ENCODE results near the gene SLC9A6.
"Not testable (repeated sequence)": the region's sequence is repeated elsewhere in the genome, so short reads cannot be mapped to it uniquely, and the experiment has no call there.

The SLC9A6 gene

GRCh38 chrX:136076942-136077341 lies 91.7 kb downstream of the SLC9A6 start:
- no peak for TF ChIP-seq CTCF (IDR thresholded peaks at IDR 0.05; ENCODE audit: borderline replicate concordance, insufficient read depth, low read depth, low read length)
- H3K4me3 ChIP-seq (ENCODE audit: low read depth, low read length) = no peak overlapping the region

GRCh38 chrX:136080766-136081165 lies 95.5 kb downstream of the SLC9A6 start:
- TF ChIP-seq CTCF (IDR thresholded peaks at IDR 0.05; ENCODE audit: borderline replicate concordance, insufficient read depth, low read depth, low read length) = no peak

DNA sequence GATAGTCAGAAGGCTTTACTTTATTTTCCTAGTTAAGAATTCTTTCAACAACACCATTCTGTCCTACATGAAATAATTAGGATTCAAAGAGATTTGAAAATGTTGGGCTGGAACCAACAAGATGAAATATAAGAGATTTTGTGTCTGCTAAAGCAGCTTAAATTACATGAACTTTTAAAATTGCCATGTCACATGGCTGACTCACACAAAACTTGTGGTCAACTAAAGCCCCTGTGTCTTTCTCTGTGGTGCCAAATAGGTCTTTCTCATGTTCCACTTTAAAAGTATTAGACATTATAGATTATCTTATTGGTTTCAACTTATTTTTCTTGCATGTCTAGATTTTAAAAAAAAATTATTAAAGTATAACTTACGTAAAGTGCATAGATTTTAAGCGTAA lies 101.3 kb downstream of the SLC9A6 start:
- TF ChIP-seq CTCF (IDR thresholded peaks at IDR 0.05; ENCODE audit: borderline replicate concordance, insufficient read depth, low read depth, low read length) = no peak
- no peak overlapping the region for H3K4me3 ChIP-seq (ENCODE audit: low read depth, low read length)

More at GRCh38 chrX:136080766-136081165, 95.5 kb downstream of the SLC9A6 start:
- H3K4me3 ChIP-seq (ENCODE audit: low read depth, low read length) = no peak overlapping the region

DNA sequence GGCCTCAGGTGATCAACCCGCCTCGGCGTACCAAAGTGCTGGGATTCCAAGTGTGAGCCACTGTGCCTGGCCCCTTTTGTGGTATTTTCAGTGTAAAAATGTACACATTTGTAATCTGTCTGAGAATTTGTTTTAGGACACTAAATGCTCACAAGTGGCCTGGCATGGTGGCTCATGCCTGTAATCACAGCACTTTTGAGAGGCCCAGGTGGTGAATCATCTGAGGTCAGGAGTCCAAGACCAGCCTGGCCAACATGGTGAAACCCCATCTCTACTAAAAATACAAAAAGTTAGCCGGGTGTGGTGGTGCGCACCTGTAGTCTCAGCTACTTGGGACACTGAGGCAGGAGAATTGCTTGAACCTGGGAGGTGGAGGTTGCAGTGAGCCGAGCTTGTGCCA lies 106.7 kb downstream of the SLC9A6 start:
- H3K4me3 ChIP-seq (ENCODE audit: low read depth, low read length) = not testable (repeated sequence)

GRCh38 chrX:136094962-136095361 lies 109.7 kb downstream of the SLC9A6 start:
- no peak for TF ChIP-seq CTCF (IDR thresholded peaks at IDR 0.05; ENCODE audit: borderline replicate concordance, insufficient read depth, low read depth, low read length)

More at GRCh38 chrX:136094962-136095361, 109.7 kb downstream of the SLC9A6 start:
- H3K4me3 ChIP-seq (ENCODE audit: low read depth, low read length) = no peak overlapping the region

Measured in GM12875 (cell line).